PFSK-1 (cell line): ENCODE measurements around the gene CALD1.

ENCODE experiments used
- FOXP2 ChIP-seq: optimal IDR thresholded peaks from 2 replicates; pipeline ENCODE3; 2011; ENCODE audit warnings: borderline replicate concordance, control low read depth, inconsistent platforms; ENCODE audit not compliant: insufficient read depth; ENCODE audit errors: extremely low read length, extremely low read depth
- POLR2AphosphoS5 ChIP-seq: IDR thresholded peaks from 2 replicates; pipeline ENCODE4 v1.6.1; 2012; ENCODE audit warnings: low read depth, mild to moderate bottlenecking, control low read depth, low read length, moderate library complexity
- REST ChIP-seq, 2 experiments: IDR thresholded peaks; 2 replicates each; pipeline versions ENCODE4 v1.6.1 to v1.8.0; 2011 to 2012; ENCODE audit warnings: low read depth in 2 of 2, low read length in 2 of 2, control low read depth in 1 of 2, inconsistent platforms in 1 of 2, mild to moderate bottlenecking in 1 of 2, moderate library complexity in 1 of 2; ENCODE audit not compliant: insufficient read depth in 1 of 2
- SIN3A ChIP-seq: IDR thresholded peaks from 2 replicates; pipeline ENCODE4 v1.6.1; 2012; ENCODE audit warnings: mild to moderate bottlenecking, low read length, moderate library complexity, borderline replicate concordance; ENCODE audit not compliant: insufficient read depth

- no peak for TF ChIP-seq POLR2AphosphoS5
- no peak for TF ChIP-seq REST (IDR thresholded peaks at IDR 0.05; ENCODE audit: insufficient read depth in 1 of 2, low read depth in 2 of 2, low read length in 2 of 2)
- no peak for TF ChIP-seq SIN3A
- TF ChIP-seq FOXP2: no peak
Observed at GRCh38 chr7:134943785-134944400, 164.5 kb downstream of the CALD1 start.
